NCI-H2171 treated with DMSO at 0.1 percent for 48 hours (cell line): ENCODE measurements around the gene TAF6.

Experiments used
- DNase-seq: peaks from one replicate; lab custom pipeline; 2025; lab: John Stamatoyannopoulos, UW

TAF6 gene

GRCh38 chr7:100065452-100066186, 53.5 kb downstream of the TAF6 start:
- DNase-seq: no peak

GRCh38 chr7:100064162-100064561, 55.0 kb downstream of the TAF6 start:
- DNase-seq: no peak

GRCh38 chr7:100063376-100063775, 55.8 kb downstream of the TAF6 start:
- DNase-seq: no peak

GRCh38 chr7:100061518-100062193, 57.5 kb downstream of the TAF6 start:
- no peak for DNase-seq

- no peak for DNase-seq
These were observed 59.9 kb downstream of the TAF6 start for GRCh38 chr7:100059251-100059739.
